Suprapubic skin (tissue), 4 donors: ENCODE results near the gene NPY. TPM values are rescaled to one million over a fixed set of nuclear protein-coding genes. Genes with fewer than 3 reads are reported as not detected.
A peak's percentile ranks its signal among the peaks of the same experiment; 100 is the strongest.

Source experiments
- DNase-seq, 2 donors: peaks; one replicate each; pipeline ENCODE4 v3.0.0-alpha.2; 2019; ENCODE audit warnings: low spot score in 2 of 2
- H3K27ac ChIP-seq: fragments of 200-600 bp; sonication (generic); one replicate; pipeline ENCODE4 v1.5.1; 2019
- H3K27me3 ChIP-seq: fragments of 200-600 bp; sonication (generic); one replicate; pipeline ENCODE4 v1.5.1; 2019
- H3K36me3 ChIP-seq: fragments of 200-600 bp; sonication (generic); one replicate; pipeline ENCODE4 v1.5.1; 2019
- H3K4me1 ChIP-seq: fragments of 200-600 bp; sonication (generic); one replicate; pipeline ENCODE4 v1.5.1; 2019
- H3K4me3 ChIP-seq: fragments of 200-600 bp; sonication (generic); one replicate; pipeline ENCODE4 v1.5.1; 2019; ENCODE audit warnings: mild to moderate bottlenecking
- H3K9me3 ChIP-seq: fragments of 200-600 bp; sonication (generic); one replicate; pipeline ENCODE4 v1.5.1; 2019
- CTCF ChIP-seq, 2 donors: fragments of 200-600 bp in 1 of 2; fragments of 450-650 bp in 1 of 2; sonication (generic) in 1 of 2; IDR thresholded peaks; one replicate each; pipeline ENCODE4 v1.5.1; 2016 to 2019; ENCODE audit warnings: antibody characterized with exemption in 2 of 2, mild to moderate bottlenecking in 1 of 2, moderate library complexity in 1 of 2
- EP300 ChIP-seq: sonication (generic); formaldehyde crosslinking; IDR thresholded peaks from one replicate; pipeline ENCODE4 v1.6.1; 2017; ENCODE audit warnings: antibody characterized with exemption
- POLR2A ChIP-seq, 2 donors: fragments of 450-650 bp; IDR thresholded peaks; one replicate each; pipeline ENCODE4 v1.6.1; 2017; ENCODE audit warnings: antibody characterized with exemption in 2 of 2, mild to moderate bottlenecking in 2 of 2, moderate library complexity in 2 of 2
- POLR2AphosphoS5 ChIP-seq, 3 donors: sonication (generic); formaldehyde crosslinking; IDR thresholded peaks; one replicate each; pipeline ENCODE4 v1.6.1; 2017; ENCODE audit warnings: antibody characterized with exemption in 3 of 3
- WGBS: methylation state at CpG from one replicate; pipeline ENCODE4 v1.1.5; 2018; 5-methylcytosine and 5-hydroxymethylcytosine counted together
- total RNA-seq, 4 donors: library from RNA; depleted of rRNA; stranded (reverse); fragments of >200 nt; gene quantifications; one replicate each; pipeline ENCODE4 v1.1.0, GENCODE V29; 2016

NPY gene
- total RNA-seq, 4 donors from 2014 or later, result not detected

DNA sequence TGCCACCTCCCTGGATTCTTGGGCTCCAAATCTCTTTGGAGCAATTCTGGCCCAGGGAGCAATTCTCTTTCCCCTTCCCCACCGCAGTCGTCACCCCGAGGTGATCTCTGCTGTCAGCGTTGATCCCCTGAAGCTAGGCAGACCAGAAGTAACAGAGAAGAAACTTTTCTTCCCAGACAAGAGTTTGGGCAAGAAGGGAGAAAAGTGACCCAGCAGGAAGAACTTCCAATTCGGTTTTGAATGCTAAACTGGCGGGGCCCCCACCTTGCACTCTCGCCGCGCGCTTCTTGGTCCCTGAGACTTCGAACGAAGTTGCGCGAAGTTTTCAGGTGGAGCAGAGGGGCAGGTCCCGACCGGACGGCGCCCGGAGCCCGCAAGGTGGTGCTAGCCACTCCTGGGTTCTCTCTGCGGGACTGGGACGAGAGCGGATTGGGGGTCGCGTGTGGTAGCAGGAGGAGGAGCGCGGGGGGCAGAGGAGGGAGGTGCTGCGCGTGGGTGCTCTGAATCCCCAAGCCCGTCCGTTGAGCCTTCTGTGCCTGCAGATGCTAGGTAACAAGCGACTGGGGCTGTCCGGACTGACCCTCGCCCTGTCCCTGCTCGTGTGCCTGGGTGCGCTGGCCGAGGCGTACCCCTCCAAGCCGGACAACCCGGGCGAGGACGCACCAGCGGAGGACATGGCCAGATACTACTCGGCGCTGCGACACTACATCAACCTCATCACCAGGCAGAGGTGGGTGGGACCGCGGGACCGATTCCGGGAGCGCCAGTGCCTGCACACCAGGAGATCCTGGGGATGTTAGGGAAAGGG is 913 bp downstream of the NPY start:
- DNase-seq, result no peak
- no peak overlapping the region for H3K27ac ChIP-seq
- peak overlapping the region; percentile 20 for H3K4me3 ChIP-seq
- 4% methylated on average over 21 of the region's 51 CpGs for WGBS
- H3K4me1 ChIP-seq, result peaks cover 18% of the 10 kb centered on the region
- TF ChIP-seq EP300, result no peak
- TF ChIP-seq POLR2A (IDR thresholded peaks at IDR 0.05), result no peak
- TF ChIP-seq POLR2AphosphoS5 (IDR thresholded peaks at IDR 0.05), result no peak
- no peak for TF ChIP-seq CTCF (IDR thresholded peaks at IDR 0.05)
- no peaks in the 10 kb centered on the region for H3K9me3 ChIP-seq
- H3K27me3 ChIP-seq, result peaks cover 52% of the 10 kb centered on the region
- no peaks in the 10 kb centered on the region for H3K36me3 ChIP-seq

GRCh38 chr7:24290004-24290641 is 6.1 kb downstream of the NPY start:
- Histone ChIP-seq H3K4me3 (no peak overlapping the region), H3K36me3 (no peaks in the 10 kb centered on the region), H3K27me3 (peaks cover 16% of the 10 kb centered on the region), H3K27ac (no peak overlapping the region), H3K4me1 (peaks cover under 1% of the 10 kb centered on the region), H3K9me3 (no peaks in the 10 kb centered on the region)
- DNase-seq, result no peak
- TF ChIP-seq POLR2A (IDR thresholded peaks at IDR 0.05), result no peak
- TF ChIP-seq EP300, result no peak
- no peak for TF ChIP-seq POLR2AphosphoS5 (IDR thresholded peaks at IDR 0.05)
- TF ChIP-seq CTCF (IDR thresholded peaks at IDR 0.05), result no peak
- WGBS, result 22% methylated on average over 5 of the region's 5 CpGs

DNA sequence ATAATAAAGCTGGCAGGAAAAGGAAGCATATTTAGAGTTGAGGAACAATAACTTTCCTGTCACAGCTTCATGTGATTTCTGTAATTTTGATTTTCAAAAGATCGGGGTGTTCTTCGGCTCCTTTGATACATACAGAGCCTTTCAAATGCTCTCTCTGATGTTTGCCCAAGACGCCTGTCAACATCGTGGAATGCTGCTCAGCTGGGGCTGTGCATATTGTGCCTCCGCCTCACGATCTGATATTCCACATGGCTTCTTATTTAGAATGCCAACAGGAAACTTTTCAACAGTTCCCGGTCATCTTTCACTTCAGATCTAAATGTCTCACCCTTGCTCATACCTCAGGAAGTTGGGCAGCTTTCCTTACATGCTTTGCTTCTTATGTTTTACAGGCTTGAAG is 7.3 kb downstream of the NPY start:
- H3K36me3 ChIP-seq, result no peaks in the 10 kb centered on the region
- no peak overlapping the region for H3K4me3 ChIP-seq
- 22% methylated on average over 7 of the region's 7 CpGs for WGBS
- H3K27me3 ChIP-seq, result peaks cover 7% of the 10 kb centered on the region
- H3K4me1 ChIP-seq, result no peaks in the 10 kb centered on the region
- H3K27ac ChIP-seq, result no peak overlapping the region
- no peak for DNase-seq
- TF ChIP-seq POLR2A (IDR thresholded peaks at IDR 0.05), result no peak
- no peak for TF ChIP-seq POLR2AphosphoS5 (IDR thresholded peaks at IDR 0.05)
- no peak for TF ChIP-seq EP300
- no peak for TF ChIP-seq CTCF (IDR thresholded peaks at IDR 0.05)
- no peaks in the 10 kb centered on the region for H3K9me3 ChIP-seq

DNA sequence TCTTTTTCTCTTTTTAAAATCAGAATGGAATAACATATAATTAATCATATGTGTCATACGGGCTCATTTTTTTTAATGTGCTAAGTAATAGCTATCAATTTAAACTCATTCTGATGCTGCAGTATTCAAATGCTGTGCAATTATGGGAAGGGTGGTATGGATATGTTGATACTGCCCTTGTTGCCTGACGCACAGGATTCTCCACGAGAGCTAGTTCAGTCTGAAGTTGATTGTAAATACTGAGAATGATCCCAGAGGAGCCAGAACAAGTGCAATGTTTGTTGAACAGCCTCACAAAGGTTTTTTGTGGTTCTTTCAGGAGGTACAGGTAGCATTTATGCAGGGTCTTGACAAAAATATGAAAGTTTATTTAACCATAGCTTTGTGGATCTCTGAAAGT is 13.4 kb downstream of the NPY start:
- WGBS, result 86% methylated on average over 3 of the region's 3 CpGs
- no peak for DNase-seq
- Histone ChIP-seq H3K27ac (no peak overlapping the region), H3K27me3 (no peaks in the 10 kb centered on the region), H3K4me3 (no peak overlapping the region), H3K36me3 (no peaks in the 10 kb centered on the region), H3K9me3 (no peaks in the 10 kb centered on the region), H3K4me1 (no peaks in the 10 kb centered on the region)
- TF ChIP-seq POLR2AphosphoS5 (IDR thresholded peaks at IDR 0.05) (no peak), EP300 (no peak), POLR2A (IDR thresholded peaks at IDR 0.05) (no peak), CTCF (IDR thresholded peaks at IDR 0.05) (no peak)

DNA sequence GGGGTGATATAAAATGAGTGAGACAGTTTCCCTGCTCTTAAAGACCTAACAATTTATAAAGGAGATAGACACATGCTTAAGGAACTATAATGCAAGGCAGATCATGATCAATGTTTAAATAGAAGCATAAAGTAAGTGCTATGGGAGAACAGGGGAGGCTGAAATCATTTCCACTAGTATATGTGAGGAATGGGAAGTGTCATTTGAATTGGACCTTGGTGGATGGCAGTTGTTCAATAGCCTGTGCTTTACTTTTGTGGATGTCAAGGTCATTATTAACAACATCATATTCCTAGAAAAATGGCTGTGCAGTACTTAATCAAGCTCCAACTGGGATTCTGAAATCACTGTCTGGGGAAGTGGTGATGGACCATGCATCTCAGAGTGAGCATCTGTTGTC is 14.7 kb downstream of the NPY start:
- no peaks in the 10 kb centered on the region for H3K36me3 ChIP-seq
- no peaks in the 10 kb centered on the region for H3K9me3 ChIP-seq
- H3K27me3 ChIP-seq, result no peaks in the 10 kb centered on the region
- no peak for TF ChIP-seq EP300
- TF ChIP-seq POLR2A (IDR thresholded peaks at IDR 0.05), result no peak
- no peak for TF ChIP-seq POLR2AphosphoS5 (IDR thresholded peaks at IDR 0.05)
- TF ChIP-seq CTCF (IDR thresholded peaks at IDR 0.05), result no peak
- no peak overlapping the region for H3K27ac ChIP-seq
- DNase-seq, result no peak
- no peak overlapping the region for H3K4me3 ChIP-seq
- H3K4me1 ChIP-seq, result no peaks in the 10 kb centered on the region
